Type B pancreatic cell (in vitro differentiated cells): ENCODE data around the gene CEL. TPM values are rescaled to one million over a fixed set of nuclear protein-coding genes. Genes with fewer than 3 reads are reported as not detected.
"Not testable (repeated sequence)": the region's sequence is repeated elsewhere in the genome, so short reads cannot be mapped to it uniquely, and the experiment has no call there.

Source experiments
- DNase-seq: peaks from one replicate; pipeline ENCODE4 v3.0.0; 2021; ENCODE audit warnings: mixed read lengths; ENCODE audit not compliant: unreplicated experiment; ENCODE audit errors: extremely low spot score
- H3K27ac Mint-ChIP-seq: 2 replicates; pipeline ENCODE4 v1.8.0; 2021; ENCODE audit warnings: mild to moderate bottlenecking, mixed read lengths
- H3K27me3 Mint-ChIP-seq: 2 replicates; pipeline ENCODE4 v1.8.0; 2021; ENCODE audit warnings: mixed read lengths
- H3K36me3 Mint-ChIP-seq: 2 replicates; pipeline ENCODE4 v1.8.0; 2021; ENCODE audit warnings: mixed read lengths
- H3K4me1 Mint-ChIP-seq: one replicate; pipeline ENCODE4 v1.8.0; 2021; ENCODE audit warnings: mixed read lengths; ENCODE audit not compliant: unreplicated experiment
- H3K4me3 Mint-ChIP-seq: 2 replicates; pipeline ENCODE4 v1.8.0; 2021; ENCODE audit warnings: mild to moderate bottlenecking, mixed read lengths
- H3K9me3 Mint-ChIP-seq: 2 replicates; pipeline ENCODE4 v1.8.0; 2021; ENCODE audit warnings: mixed read lengths
- total RNA-seq: library from RNA; stranded (reverse); gene quantifications from 2 replicates; pipeline ENCODE4 v1.2.1, GENCODE V29; 2021; ENCODE audit warnings: low replicate concordance
- TF ChIP-seq, protein P1 (sequence below): fragments of 200-600 bp; sonication (generic); conservative IDR thresholded peaks from 2 replicates; pipeline ENCODE4 v1.5.0; 2021; ENCODE audit warnings: antibody characterized with exemption, mild to moderate bottlenecking

CEL gene
- total RNA-seq, 1 donor from 2014 or later: 4.9 TPM

DNA sequence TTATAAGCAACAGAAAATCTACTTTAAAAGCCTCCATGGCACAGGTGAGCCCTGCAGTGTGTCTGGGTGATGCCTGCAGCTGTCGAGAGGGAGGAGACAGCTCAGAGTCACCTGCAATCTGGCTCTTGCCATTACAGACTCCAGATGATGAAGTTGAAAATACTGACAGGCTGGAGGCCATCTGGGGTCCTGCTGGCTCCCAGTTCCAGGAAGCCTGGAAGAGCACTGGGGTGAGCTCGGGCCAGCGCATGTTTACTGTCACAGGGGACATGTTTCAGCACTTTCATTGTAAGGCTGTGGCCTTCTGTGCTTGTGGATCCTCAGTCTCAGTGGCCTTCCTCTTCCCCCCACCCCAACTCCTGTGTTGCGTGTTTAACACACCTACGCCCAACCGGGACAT, 28.4 kb downstream of the CEL start:
- no peaks in the 10 kb centered on the region for H3K9me3 Mint-ChIP-seq
- no peak for DNase-seq
- TF ChIP-seq, protein P1, sequence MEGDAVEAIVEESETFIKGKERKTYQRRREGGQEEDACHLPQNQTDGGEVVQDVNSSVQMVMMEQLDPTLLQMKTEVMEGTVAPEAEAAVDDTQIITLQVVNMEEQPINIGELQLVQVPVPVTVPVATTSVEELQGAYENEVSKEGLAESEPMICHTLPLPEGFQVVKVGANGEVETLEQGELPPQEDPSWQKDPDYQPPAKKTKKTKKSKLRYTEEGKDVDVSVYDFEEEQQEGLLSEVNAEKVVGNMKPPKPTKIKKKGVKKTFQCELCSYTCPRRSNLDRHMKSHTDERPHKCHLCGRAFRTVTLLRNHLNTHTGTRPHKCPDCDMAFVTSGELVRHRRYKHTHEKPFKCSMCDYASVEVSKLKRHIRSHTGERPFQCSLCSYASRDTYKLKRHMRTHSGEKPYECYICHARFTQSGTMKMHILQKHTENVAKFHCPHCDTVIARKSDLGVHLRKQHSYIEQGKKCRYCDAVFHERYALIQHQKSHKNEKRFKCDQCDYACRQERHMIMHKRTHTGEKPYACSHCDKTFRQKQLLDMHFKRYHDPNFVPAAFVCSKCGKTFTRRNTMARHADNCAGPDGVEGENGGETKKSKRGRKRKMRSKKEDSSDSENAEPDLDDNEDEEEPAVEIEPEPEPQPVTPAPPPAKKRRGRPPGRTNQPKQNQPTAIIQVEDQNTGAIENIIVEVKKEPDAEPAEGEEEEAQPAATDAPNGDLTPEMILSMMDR: no peak
- H3K27me3 Mint-ChIP-seq: no peaks in the 10 kb centered on the region
- peak overlapping the region; percentile 21 for H3K27ac Mint-ChIP-seq
- no peak overlapping the region for H3K4me3 Mint-ChIP-seq
- no peaks in the 10 kb centered on the region for H3K4me1 Mint-ChIP-seq
- peaks cover 4% of the 10 kb centered on the region for H3K36me3 Mint-ChIP-seq

DNA sequence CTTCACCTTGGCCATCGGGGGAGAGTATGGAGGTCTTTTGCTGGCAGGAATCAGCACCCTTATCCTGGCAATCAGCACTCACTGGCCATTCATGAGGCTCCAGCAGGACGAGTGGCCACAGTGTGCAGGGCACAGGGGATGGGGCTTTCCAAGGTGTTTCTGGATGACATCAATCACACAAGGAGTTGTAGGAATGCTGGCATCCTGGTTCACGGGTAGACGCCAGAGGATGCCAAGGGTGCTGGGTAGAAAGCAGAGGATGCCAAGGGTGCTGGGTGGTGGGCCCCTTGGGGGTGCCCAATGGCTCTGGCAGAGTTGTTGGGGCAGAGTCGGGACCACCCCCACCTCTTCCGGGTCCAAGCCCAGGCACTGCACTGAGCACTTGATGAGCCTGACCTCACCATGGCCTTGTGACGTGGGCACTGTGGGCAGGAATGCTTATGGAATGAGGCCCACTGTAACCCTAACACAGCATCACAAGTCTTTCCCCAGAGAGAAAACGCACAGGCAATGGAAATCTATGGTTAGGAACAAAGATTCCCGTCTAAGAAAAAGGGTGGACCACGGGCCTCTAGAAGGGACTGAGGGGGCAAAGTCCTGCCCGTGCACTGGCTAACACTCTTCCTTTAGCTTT, 29.1 kb downstream of the CEL start:
- Mint-ChIP-seq H3K4me3 (no peak overlapping the region), H3K27me3 (no peaks in the 10 kb centered on the region), H3K9me3 (no peaks in the 10 kb centered on the region), H3K4me1 (no peaks in the 10 kb centered on the region), H3K36me3 (peaks cover 8% of the 10 kb centered on the region), H3K27ac (peak overlapping the region; percentile 21)
- TF ChIP-seq, protein P1: no peak
- no peak for DNase-seq

DNA sequence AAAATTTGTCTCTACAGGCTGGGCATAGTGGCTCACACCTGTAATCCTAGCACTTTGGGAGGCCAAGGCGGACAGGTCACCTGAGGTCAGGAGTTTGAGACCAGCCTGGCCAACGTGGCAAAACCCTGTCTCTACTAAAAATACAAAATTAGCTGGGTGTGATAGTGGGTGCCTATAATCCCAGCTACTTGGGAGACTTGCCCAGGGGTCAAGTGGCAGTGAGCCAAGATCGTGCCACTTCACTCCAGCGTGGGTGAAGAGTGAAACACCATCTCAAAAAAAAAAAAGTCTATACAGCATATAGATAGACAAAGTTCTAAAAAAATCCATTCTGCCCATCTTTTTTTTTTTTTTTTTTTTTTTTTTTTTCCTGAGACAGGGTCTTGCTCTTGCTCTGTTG, 32.6 kb downstream of the CEL start:
- not testable (repeated sequence) for H3K4me1 Mint-ChIP-seq, DNase-seq, H3K4me3 Mint-ChIP-seq, H3K9me3 Mint-ChIP-seq, H3K27ac Mint-ChIP-seq, H3K27me3 Mint-ChIP-seq
- H3K36me3 Mint-ChIP-seq: peaks cover 37% of the 10 kb centered on the region

DNA sequence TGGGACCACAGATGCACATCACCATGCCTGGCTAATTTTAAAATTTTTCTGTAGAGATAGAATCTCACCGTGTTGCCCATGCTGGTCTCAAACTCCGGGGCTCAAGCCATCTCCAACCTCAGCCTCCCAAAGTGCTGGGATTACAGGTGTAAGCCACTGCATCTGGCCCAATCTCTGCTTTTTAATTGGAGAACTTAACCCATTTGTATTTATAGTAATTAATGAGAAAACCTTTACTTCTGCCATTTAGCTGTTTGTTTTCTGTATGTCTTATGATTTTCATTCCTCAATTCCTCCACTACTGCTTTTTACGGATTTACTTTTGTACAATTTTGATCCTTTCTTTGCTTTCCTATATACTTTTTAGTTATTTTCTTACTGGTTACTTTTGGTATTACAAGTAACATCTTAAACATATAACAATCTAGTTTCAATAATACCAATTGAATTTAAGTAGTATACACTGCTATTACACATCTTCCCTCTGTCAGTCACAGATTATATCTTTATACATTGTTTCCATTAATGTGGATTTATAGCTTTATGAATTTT, 33.1 kb downstream of the CEL start:
- no peaks in the 10 kb centered on the region for H3K27me3 Mint-ChIP-seq
- H3K4me1 Mint-ChIP-seq: no peaks in the 10 kb centered on the region
- H3K27ac Mint-ChIP-seq: no peak overlapping the region
- H3K4me3 Mint-ChIP-seq: no peak overlapping the region
- peaks cover 39% of the 10 kb centered on the region for H3K36me3 Mint-ChIP-seq
- peaks cover 7% of the 10 kb centered on the region for H3K9me3 Mint-ChIP-seq
- TF ChIP-seq, protein P1: peak; percentile 57
- DNase-seq: no peak

DNA sequence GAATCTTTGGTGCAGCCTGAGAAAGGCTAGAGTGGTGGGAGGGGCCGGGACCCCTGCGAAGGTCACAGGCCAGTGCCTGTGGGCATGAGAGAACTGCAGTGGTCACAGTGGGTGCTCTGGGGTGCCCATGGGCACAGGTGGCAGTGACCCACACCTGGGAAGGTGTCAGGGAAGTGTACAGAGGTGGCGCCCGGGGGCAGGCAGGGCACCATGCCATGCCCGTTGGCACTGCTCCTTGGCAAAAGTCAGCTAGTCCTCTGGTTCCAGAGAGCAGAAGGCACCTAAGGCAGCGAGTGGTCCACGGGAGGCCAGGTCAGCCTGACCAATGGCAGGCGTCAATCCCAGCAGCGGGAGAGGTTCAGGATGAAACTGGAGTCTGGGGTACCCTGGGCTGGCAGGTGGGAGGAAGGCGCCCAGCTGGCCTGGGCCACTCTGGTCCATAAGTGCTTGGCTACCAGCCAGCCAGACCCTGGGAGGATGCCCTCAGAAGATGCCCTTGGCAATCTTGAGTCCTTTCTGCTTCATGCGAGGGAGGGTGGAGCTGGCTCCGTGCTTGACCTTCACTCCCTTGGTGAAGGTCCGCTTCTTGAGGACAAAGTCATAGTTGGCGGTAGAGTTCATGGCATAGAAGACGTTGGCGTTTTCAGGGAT, 36.4 kb downstream of the CEL start:
- no peak for DNase-seq
- Mint-ChIP-seq H3K36me3 (peaks cover 47% of the 10 kb centered on the region), H3K9me3 (peaks cover 7% of the 10 kb centered on the region), H3K4me1 (no peaks in the 10 kb centered on the region), H3K27ac (no peak overlapping the region), H3K4me3 (no peak overlapping the region), H3K27me3 (no peaks in the 10 kb centered on the region)
- TF ChIP-seq, protein P1: no peak

DNA sequence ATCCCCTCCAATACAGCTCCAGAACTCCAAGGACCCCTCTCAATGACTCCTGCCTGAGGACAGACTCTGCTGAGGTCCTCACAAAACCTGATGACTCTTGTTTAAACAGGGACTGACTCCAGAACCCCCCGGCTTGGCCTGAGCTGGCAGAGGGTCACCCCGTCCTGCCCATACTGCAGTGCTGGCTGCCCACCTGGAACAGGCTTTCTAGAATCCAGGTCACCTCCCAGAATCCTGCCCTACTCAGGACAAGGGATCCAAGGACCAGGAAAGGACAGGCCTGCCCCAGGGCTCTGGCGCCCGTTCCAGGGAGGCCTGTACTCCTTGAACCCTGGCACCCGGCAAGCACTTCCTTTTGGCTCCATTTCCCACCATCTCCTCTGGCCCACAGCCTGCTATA, 37.1 kb downstream of the CEL start:
- H3K9me3 Mint-ChIP-seq: peaks cover 7% of the 10 kb centered on the region
- no peak overlapping the region for H3K27ac Mint-ChIP-seq
- TF ChIP-seq, protein P1: no peak
- no peak for DNase-seq
- no peaks in the 10 kb centered on the region for H3K27me3 Mint-ChIP-seq
- H3K36me3 Mint-ChIP-seq: peaks cover 48% of the 10 kb centered on the region
- no peak overlapping the region for H3K4me3 Mint-ChIP-seq
- no peaks in the 10 kb centered on the region for H3K4me1 Mint-ChIP-seq
